Stimulated activated CD8-positive, alpha-beta memory T cell treated with anti-CD3 and anti-CD28 coated beads, Interleukin-15, amount 100 ng/mL, for 4 hours (primary cell): ENCODE results near the gene DSCAML1.

ENCODE experiments used
- DNase-seq, 2 donors: peaks; one replicate each; pipeline ENCODE4 v3.0.0-alpha.2; 2020; ENCODE audit warnings: low read depth in 2 of 2

Gene DSCAML1

GRCh38 chr11:117830674-117831351 is 33.8 kb upstream of the DSCAML1 start:
- DNase-seq, result no peak

- no peak for DNase-seq
These were observed 33.1 kb upstream of the DSCAML1 start for GRCh38 chr11:117830072-117830471.

DNA sequence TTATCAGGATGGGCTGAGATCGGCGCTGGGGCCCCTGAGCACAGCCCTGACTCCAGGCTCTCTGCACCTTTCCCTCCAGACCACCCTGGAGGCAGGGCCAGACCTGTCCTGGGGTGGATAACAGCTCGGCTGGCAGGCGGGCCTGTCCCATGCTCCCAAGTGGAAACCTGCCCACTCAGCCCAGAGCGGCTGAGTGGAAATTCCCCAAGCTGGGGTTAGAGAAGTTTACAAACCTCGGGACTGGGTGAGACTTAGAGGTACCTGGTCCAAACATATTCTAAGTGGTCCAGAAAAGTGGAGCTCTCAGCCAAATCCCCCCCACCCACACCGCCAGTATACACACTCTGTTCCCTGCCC is 32.3 kb upstream of the DSCAML1 start:
- DNase-seq, result no peak

- peak; percentile 89 to 92 for DNase-seq
These were observed 31.8 kb upstream of the DSCAML1 start for GRCh38 chr11:117828611-117829368.

GRCh38 chr11:117827521-117828511 is 30.8 kb upstream of the DSCAML1 start:
- no peak for DNase-seq

DNA sequence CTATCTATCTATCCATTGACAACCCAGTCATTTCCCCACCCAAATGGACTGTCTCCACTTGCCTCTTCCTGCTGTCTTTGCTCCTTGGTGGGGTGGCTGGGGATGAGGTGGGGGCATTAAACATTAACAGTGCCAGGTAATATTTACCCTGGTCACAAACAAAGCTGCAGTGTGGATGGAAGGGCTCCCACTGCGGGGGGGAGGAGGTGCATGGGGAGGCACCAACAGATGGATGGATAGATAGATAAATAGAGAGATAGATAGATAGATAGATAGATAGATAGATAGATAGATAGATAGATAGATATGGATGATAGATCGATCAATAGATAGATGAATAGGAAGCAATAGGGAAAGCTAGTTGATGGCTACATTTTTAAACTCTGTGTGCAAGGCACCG is 29.8 kb upstream of the DSCAML1 start:
- no peak for DNase-seq

DNA sequence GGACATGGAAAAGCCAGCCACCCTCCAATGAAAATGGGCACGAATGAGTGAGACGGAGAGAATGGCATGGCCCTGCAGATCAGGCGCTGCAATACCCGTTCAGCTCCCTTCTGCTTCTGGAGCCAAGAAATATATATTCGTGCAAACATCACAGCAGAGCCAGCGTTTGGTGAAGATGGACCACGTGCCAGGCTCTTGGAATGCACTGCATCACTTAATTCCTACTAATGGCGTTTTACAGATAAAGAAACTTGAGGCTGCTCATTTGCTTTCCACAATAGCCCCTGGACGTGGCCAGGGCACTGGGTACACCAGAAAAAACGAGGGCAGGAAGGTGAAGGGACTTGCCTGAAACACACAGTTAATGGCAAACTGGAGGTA is 29.2 kb upstream of the DSCAML1 start:
- no peak for DNase-seq

- no peak for DNase-seq
These were observed 28.6 kb upstream of the DSCAML1 start for GRCh38 chr11:117825538-117826189.

DNA sequence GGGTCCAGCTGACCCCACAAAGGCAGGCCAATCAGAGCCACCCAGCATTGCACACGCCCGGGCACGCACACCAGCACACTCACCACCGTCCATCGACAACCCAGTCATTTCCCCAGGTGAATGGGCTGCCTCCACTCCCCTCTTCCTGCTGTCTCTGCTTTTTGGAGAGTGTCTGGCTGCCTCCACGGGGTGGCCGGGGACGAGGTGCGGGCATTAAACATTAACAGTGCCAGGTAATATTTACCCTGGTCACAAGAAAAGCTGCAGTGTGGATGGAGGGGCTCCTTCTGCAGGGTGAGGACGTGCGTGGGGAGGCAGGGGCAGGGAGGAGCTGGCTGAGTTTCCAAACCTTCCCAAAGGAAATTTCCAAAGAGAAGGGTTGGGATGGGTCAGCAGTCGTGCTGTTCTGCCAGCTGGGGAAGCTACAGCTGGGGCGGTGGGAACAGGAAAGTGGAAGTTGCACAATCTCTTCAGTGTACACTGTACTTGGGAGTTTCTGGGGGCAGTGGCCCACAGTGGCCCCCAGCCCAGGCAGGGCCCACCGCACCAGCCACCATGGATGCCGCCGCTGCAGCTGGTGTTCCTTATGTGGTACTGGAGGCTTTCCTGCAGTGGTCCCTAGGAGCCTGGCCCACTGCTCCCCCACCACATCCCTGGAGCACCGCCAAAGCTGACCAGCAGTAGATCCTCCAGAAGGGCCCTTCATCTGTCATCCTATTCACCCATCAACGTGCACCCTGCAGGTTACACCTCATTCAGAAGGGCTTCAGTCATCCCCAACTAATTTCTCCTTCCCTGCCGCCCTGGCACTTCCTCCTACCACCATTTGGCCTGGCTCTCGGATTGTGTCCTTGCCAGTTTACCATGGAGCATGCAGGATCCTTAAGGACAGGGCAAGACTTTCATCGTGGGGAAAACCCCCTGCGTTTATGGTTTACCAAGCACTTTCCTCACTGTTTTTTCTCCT is 27.8 kb upstream of the DSCAML1 start, which contains the start of gene FXYD2:
Gene FXYD2, minus strand, starts transcription at position 174 of the 967 bp plus-strand sequence. Its CDS starts 66 bp downstream, at position 108.
- DNase-seq, result no peak

DNA sequence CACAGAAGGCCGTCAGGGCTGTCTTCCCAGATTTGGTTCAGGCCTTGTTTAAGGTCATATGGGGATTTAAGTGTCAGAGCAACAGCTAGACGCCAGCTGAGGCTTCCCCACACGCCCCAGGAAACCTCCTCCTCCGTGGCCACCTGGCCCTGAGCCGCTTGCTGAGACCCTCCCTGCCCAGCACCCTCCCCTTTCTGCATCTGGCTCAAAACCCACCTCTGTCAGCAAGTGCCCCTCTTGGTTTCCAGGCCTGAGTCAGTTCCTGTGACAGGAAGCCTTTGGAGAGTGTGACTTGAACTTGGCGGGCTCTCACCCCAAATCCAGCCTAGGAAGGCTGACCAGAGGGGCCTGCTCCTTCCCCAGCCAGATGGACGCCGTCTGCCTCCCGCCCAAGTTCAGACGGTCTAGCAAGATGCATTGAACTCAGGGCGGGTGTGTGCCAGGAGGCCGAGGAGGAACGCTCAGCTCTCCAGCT is 27.0 kb upstream of the DSCAML1 start:
- DNase-seq, result no peak

GRCh38 chr11:117823294-117823945 is 26.4 kb upstream of the DSCAML1 start:
- no peak for DNase-seq

- no peak for DNase-seq
These were observed 25.3 kb upstream of the DSCAML1 start for GRCh38 chr11:117822074-117823033.

GRCh38 chr11:117821431-117821830 is 24.4 kb upstream of the DSCAML1 start:
- DNase-seq, result no peak

GRCh38 chr11:117820516-117820915 is 23.5 kb upstream of the DSCAML1 start:
- no peak for DNase-seq

GRCh38 chr11:117820071-117820470 is 23.1 kb upstream of the DSCAML1 start:
- DNase-seq, result no peak

DNA sequence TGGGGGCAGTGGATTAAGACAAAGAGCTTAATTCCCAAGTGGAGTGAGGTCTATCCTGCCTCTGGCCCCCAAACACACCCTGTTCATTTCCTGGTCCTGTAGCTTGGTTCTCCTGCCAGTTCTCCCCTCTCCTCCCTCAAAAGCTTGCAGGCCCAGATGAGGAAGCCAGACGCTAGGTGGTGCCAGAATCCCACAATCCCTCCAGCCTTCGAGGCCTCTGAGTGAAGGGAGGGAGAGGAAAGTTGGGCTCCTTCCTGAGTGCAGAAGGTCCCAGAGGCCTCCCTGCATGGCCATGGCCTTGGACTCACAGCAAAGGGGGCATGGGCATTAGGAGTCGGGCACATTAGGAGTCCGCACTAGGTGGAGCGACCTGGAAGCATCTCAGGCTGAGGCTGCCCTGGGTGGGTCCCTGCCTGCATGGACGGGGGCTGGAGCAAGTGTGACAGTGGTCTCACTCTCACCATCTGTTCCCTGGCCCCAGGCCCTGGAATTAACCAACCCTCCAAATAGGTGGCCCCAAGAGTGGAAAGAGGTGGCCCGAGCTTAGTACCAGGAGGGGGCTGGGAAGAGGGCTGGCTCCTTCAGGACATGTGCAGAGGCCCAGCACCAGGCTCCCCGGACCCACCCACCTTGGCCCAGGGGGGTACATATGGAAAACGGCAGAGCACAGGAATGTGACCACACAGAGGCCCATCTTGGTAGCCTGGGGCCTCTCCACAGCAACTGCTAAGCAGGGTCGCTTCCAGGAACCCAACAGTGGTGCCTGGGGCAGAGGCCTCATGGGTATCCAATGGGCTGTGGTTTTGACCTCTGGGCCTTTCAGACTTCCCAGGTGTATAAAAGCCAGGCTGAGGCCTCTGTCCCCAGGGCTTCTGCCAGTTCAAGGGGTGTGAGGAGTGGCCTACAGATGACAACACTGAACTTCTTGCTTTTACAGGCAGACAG is 22.4 kb upstream of the DSCAML1 start:
- no peak for DNase-seq
